ENCODE results near the gene PTGFRN. TPM values are rescaled to one million over a fixed set of nuclear protein-coding genes. Genes with fewer than 3 reads are reported as not detected.

The PTGFRN gene
- total and polyA plus RNA-seq, 2 of the 8 experiments (the other 6 are each of a cell fraction or from before 2014, with no cell fraction given) = 13.0 to 32.6 TPM

GRCh38 chr1:116971965-116972673 is 62.4 kb downstream of the PTGFRN start:
- Histone ChIP-seq H3K18ac (ENCODE audit: extremely low read depth, low read length) (no peak overlapping the region), H3K4me1 (replicated peaks in 1 of 4; ENCODE audit: control insufficient read depth in 3 of 4, insufficient read depth in 4 of 4, low read length in 3 of 4) (no peaks in the 10 kb centered on the region), H2BK15ac (ENCODE audit: low read length) (no peak overlapping the region), H2AFZ (ENCODE audit: low read length) (no peak overlapping the region), H3K56ac (replicated peaks; ENCODE audit: insufficient read length, low read depth, low read length) (no peak overlapping the region), H3K27ac (ENCODE audit: low read depth, low read length) (no peak overlapping the region), H2AK5ac (ENCODE audit: low read depth, low read length) (no peak overlapping the region), H3K9me3 (ENCODE audit: insufficient read depth in 2 of 2, low read depth in 1 of 2, low read length in 1 of 2) (peaks cover 18% of the 10 kb centered on the region in 2 experiments), H2BK120ac (replicated peaks; ENCODE audit: low read depth, low read length) (no peak overlapping the region), H3K4me3 (ENCODE audit: extremely low read depth in 1 of 4, insufficient read depth in 2 of 4, low read depth in 3 of 4, low read length in 4 of 4) (no peak overlapping the region), H3K23me2 (ENCODE audit: low read depth, low read length) (no peaks in the 10 kb centered on the region; the same call in 1 of the 2 replicates), H4K91ac (replicated peaks; ENCODE audit: insufficient read length, low read length) (no peak overlapping the region), H3K9ac (replicated peaks in 1 of 4; ENCODE audit: extremely low read depth in 1 of 4, low read depth in 3 of 4, low read length in 3 of 4) (no peak overlapping the region), H3K4me2 (ENCODE audit: insufficient read depth in 1 of 2, low read depth in 2 of 2, low read length in 2 of 2) (no peak overlapping the region), H2BK5ac (ENCODE audit: low read depth, low read length) (no peak overlapping the region), H3K79me2 (ENCODE audit: control insufficient read depth in 1 of 2, insufficient read depth in 2 of 2, low read length in 2 of 2) (no peaks in the 10 kb centered on the region), H4K8ac (ENCODE audit: extremely low read depth, insufficient read depth, low read length) (no peak overlapping the region), H3K4ac (replicated peaks; ENCODE audit: insufficient read length, low read depth, low read length) (no peak overlapping the region), H3K79me1 (ENCODE audit: low read depth, low read length) (peaks cover 2% of the 10 kb centered on the region), H3K27me3 (replicated peaks in 1 of 4; ENCODE audit: control insufficient read depth in 3 of 4, extremely low read depth in 1 of 4, insufficient read depth in 3 of 4, low read length in 3 of 4) (no peaks in the 10 kb centered on the region), H3K14ac (ENCODE audit: insufficient read length) (no peak overlapping the region), H3K36me3 (ENCODE audit: control insufficient read depth in 2 of 4, insufficient read depth in 4 of 4, low read length in 3 of 4) (peaks cover 0 to 27% (median 12%) of the 10 kb centered on the region in 4 experiments; a peak in 6 of 8 replicates), H2BK12ac (ENCODE audit: low read depth, low read length) (no peak overlapping the region), H2BK20ac (ENCODE audit: low read length) (no peak overlapping the region), H4K5ac (ENCODE audit: insufficient read length, low read depth, low read length) (no peak overlapping the region), H3K23ac (ENCODE audit: insufficient read length) (no peak overlapping the region), H4K20me1 (replicated peaks in 1 of 2; ENCODE audit: control insufficient read depth in 1 of 2, insufficient read depth in 2 of 2, low read length in 2 of 2) (no peaks in the 10 kb centered on the region)
- CTCF ChIA-PET (ENCODE audit: partially characterized antibody) = no interaction called here
- POLR2A ChIA-PET (ENCODE audit: partially characterized antibody) = no interaction called here
- DNase-seq (ENCODE audit: low read depth in 1 of 2, low spot score in 2 of 2) = no peak
- FAIRE-seq = no peak
- TF ChIP-seq SUZ12 (IDR thresholded peaks at IDR 0.05; ENCODE audit: low read length) (no peak), HDAC2 (IDR thresholded peaks at IDR 0.05; ENCODE audit: borderline replicate concordance in 1 of 2, low read depth in 2 of 2, low read length in 2 of 2) (no peak), EGR1 (IDR thresholded peaks at IDR 0.05; ENCODE audit: borderline replicate concordance, low read depth, low read length) (no peak), RNF2 (IDR thresholded peaks at IDR 0.05; ENCODE audit: borderline replicate concordance, low read depth, low read length, missing control alignments, poor library complexity, severe bottlenecking) (no peak), USF2 (IDR thresholded peaks at IDR 0.05; ENCODE audit: low read length) (no peak), PHF8 (conservative IDR thresholded peaks at IDR 0.05; ENCODE audit: low read depth, low read length) (no peak), CBX5 (IDR thresholded peaks at IDR 0.05; ENCODE audit: low read depth, low read length) (no peak), NANOG (IDR thresholded peaks at IDR 0.05; ENCODE audit: insufficient read depth, low read depth, low read length, poor library complexity, severe bottlenecking) (no peak), TAF1 (IDR thresholded peaks at IDR 0.05; ENCODE audit: low read depth, low read length) (no peak)
- 89% methylated on average over 6 of the region's 6 CpGs; no CpG with 5 or more reads in 1 of the 2 experiments for WGBS, 2 experiments (ENCODE audit: extremely low coverage in 1 of 2, insufficient coverage in 1 of 2, insufficient read length in 1 of 2, insufficient replicate concordance in 2 of 2, low coverage in 1 of 2, low lambda C conversion rate in 2 of 2, missing lambda C conversion rate in 1 of 2)

Measured in H1 (cell line).